PFSK-1 (cell line): ENCODE measurements around the gene HS6ST3. TPM values are rescaled to one million over a fixed set of nuclear protein-coding genes. Genes with fewer than 3 reads are reported as not detected.

Source experiments
- FOXP2 ChIP-seq: optimal IDR thresholded peaks from 2 replicates; pipeline ENCODE3; 2011; ENCODE audit warnings: borderline replicate concordance, control low read depth, inconsistent platforms; ENCODE audit not compliant: insufficient read depth; ENCODE audit errors: extremely low read length, extremely low read depth
- POLR2AphosphoS5 ChIP-seq: IDR thresholded peaks from 2 replicates; pipeline ENCODE4 v1.6.1; 2012; ENCODE audit warnings: low read depth, mild to moderate bottlenecking, control low read depth, low read length, moderate library complexity
- REST ChIP-seq, 2 experiments: IDR thresholded peaks; 2 replicates each; pipeline versions ENCODE4 v1.6.1 to v1.8.0; 2011 to 2012; ENCODE audit warnings: low read depth in 2 of 2, low read length in 2 of 2, control low read depth in 1 of 2, inconsistent platforms in 1 of 2, mild to moderate bottlenecking in 1 of 2, moderate library complexity in 1 of 2; ENCODE audit not compliant: insufficient read depth in 1 of 2
- SIN3A ChIP-seq: IDR thresholded peaks from 2 replicates; pipeline ENCODE4 v1.6.1; 2012; ENCODE audit warnings: mild to moderate bottlenecking, low read length, moderate library complexity, borderline replicate concordance; ENCODE audit not compliant: insufficient read depth
- TAF1 ChIP-seq: IDR thresholded peaks from 2 replicates; pipeline ENCODE4 v1.6.1; 2012; ENCODE audit warnings: low read length, control low read depth, borderline replicate concordance; ENCODE audit not compliant: insufficient read depth
- polyA plus RNA-seq: library from polyadenylated mRNA; unstranded; fragments of >200 nt; gene quantifications from one replicate; pipeline ENCODE4 v1.2.1, GENCODE V29; 2012; ENCODE audit warnings: low read depth, missing spikeins; ENCODE audit not compliant: insufficient read length

The HS6ST3 gene
- polyA plus RNA-seq: not detected

- TF ChIP-seq REST (IDR thresholded peaks at IDR 0.05; ENCODE audit: insufficient read depth in 1 of 2, low read depth in 2 of 2, low read length in 2 of 2) (no peak), TAF1 (no peak), SIN3A (no peak), FOXP2 (no peak), POLR2AphosphoS5 (no peak)
These were observed at the start of gene HS6ST3 for GRCh38 chr13:96089749-96090239. Gene HS6ST3, plus strand, starts transcription at chr13:96090107.

GRCh38 chr13:96041326-96042110, 48.4 kb upstream of the HS6ST3 start:
- TF ChIP-seq POLR2AphosphoS5 (no peak), SIN3A (no peak), FOXP2 (no peak), TAF1 (no peak), REST (IDR thresholded peaks at IDR 0.05; ENCODE audit: insufficient read depth in 1 of 2, low read depth in 2 of 2, low read length in 2 of 2) (no peak)

- TF ChIP-seq TAF1 (no peak), POLR2AphosphoS5 (no peak), FOXP2 (no peak), REST (IDR thresholded peaks at IDR 0.05; ENCODE audit: insufficient read depth in 1 of 2, low read depth in 2 of 2, low read length in 2 of 2) (no peak), SIN3A (no peak)
These were observed 45.7 kb upstream of the HS6ST3 start for GRCh38 chr13:96044238-96044637.

GRCh38 chr13:96052656-96053002, 37.3 kb upstream of the HS6ST3 start:
- TF ChIP-seq FOXP2: no peak
- no peak for TF ChIP-seq SIN3A
- TF ChIP-seq POLR2AphosphoS5: no peak
- no peak for TF ChIP-seq REST (IDR thresholded peaks at IDR 0.05; ENCODE audit: insufficient read depth in 1 of 2, low read depth in 2 of 2, low read length in 2 of 2)
- no peak for TF ChIP-seq TAF1
